Measurements from ENCODE around the gene MRGPRG. TPM values are rescaled to one million over a fixed set of nuclear protein-coding genes. Genes with fewer than 3 reads are reported as not detected.

Gene MRGPRG
- total and polyA plus RNA-seq, 4 donors = not detected

DNA sequence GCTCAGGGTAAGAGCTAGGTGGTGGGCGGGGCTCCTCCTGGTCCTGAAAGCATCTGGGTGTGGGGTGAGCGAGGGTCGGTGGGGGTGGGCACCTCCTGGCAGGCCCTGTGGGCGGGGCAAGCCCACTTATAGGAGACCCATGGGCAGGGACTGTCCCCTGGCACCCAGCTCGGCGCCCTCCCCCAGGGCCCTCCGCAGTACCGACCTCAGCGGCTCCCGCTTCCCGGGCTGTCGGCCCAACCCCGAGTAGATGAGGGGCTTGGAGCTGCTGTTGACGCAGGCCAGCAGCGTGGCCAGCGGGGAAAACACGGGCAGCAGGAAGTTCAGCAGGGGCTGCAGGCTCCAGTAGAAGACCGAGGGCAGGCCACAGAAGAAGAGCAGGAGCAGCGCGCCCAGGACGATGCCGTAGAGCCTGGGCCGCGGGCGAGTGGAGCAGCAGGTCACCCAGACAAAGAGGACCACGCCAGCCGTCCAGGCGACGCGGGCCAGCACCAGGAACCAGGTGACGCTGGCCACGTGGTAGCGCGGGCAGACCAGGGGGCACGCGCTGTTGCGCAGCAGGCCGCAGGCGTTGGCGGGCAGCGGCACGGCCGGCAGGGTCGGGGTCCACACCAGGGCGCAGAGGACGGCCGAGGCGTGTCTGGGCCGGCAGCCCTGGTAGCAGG is 663 bp downstream of the MRGPRG start:
- TF ChIP-seq, protein P1, sequence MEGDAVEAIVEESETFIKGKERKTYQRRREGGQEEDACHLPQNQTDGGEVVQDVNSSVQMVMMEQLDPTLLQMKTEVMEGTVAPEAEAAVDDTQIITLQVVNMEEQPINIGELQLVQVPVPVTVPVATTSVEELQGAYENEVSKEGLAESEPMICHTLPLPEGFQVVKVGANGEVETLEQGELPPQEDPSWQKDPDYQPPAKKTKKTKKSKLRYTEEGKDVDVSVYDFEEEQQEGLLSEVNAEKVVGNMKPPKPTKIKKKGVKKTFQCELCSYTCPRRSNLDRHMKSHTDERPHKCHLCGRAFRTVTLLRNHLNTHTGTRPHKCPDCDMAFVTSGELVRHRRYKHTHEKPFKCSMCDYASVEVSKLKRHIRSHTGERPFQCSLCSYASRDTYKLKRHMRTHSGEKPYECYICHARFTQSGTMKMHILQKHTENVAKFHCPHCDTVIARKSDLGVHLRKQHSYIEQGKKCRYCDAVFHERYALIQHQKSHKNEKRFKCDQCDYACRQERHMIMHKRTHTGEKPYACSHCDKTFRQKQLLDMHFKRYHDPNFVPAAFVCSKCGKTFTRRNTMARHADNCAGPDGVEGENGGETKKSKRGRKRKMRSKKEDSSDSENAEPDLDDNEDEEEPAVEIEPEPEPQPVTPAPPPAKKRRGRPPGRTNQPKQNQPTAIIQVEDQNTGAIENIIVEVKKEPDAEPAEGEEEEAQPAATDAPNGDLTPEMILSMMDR (IDR thresholded peaks at IDR 0.05; ENCODE audit: control extremely low read depth, extremely low read depth) = no peak
- H3K36me3 ChIP-seq (ENCODE audit: control insufficient read depth in 4 of 4, insufficient read depth in 4 of 4, low read length in 4 of 4) = no peaks in the 10 kb centered on the region
- ATAC-seq (ENCODE audit: insufficient read depth, low FRiP score) = no peak
- no peaks in the 10 kb centered on the region for H3K9me3 ChIP-seq (ENCODE audit: control insufficient read depth in 4 of 4, insufficient read depth in 3 of 4, low read length in 3 of 4)
- no peak overlapping the region for H3K9ac ChIP-seq (ENCODE audit: insufficient read depth in 1 of 2, low read length in 2 of 2)
- WGBS, 2 donors = 90 to 92% methylated on average over 49 of the region's 49 CpGs
- peak in 1 of 3 donors; percentile 4 for DNase-seq
- H3K4me1 ChIP-seq (ENCODE audit: control insufficient read depth in 5 of 5, insufficient read depth in 5 of 5, low read length in 5 of 5) = peaks cover 0 to 9% (median 3%) of the 10 kb centered on the region in 5 donors
- H3K27ac ChIP-seq (ENCODE audit: low read depth in 1 of 2, low read length in 1 of 2) = no peak overlapping the region
- H3K4me3 ChIP-seq = no peak overlapping the region
- peaks cover 0 to 20% (median 5%) of the 10 kb centered on the region in 3 donors for H3K27me3 ChIP-seq (ENCODE audit: control insufficient read depth in 3 of 3, insufficient read depth in 3 of 3, low read length in 2 of 3)

DNA sequence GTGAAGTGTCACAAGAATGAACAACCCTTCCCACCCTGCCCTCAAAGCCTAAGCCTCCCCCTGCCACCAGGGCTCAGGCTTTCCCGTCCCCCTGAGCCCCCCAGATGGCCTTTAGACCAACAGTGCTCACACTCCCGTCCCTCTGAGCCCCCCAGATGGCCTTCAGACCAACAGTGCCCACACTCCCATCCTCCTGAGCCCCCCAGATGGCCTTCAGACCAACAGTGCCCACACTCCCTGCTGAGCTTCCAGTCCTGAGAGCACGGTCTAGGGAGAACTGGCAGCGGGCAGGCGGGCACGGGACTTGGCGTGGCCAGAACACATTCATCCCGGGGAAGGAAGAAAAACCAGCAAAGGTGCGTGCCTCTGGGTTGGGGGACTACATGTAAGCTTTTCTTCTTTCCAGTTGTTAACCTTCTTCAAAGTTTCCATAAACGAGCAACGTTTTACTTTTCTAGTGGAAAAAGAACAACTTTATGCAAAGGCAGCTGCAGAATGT is 2.5 kb downstream of the MRGPRG start:
- ATAC-seq (ENCODE audit: insufficient read depth, low FRiP score) (no peak), DNase-seq (peak in 1 of 3 donors; percentile 10)
- WGBS, 2 donors = 76 to 79% methylated on average over 11 of the region's 11 CpGs
- Histone ChIP-seq H3K9ac (ENCODE audit: insufficient read depth in 1 of 2, low read length in 2 of 2) (no peak overlapping the region), H3K9me3 (ENCODE audit: control insufficient read depth in 4 of 4, insufficient read depth in 3 of 4, low read length in 3 of 4) (peaks cover 0 to 5% (median 0%) of the 10 kb centered on the region in 4 donors), H3K4me3 (no peak overlapping the region), H3K27ac (ENCODE audit: low read depth in 1 of 2, low read length in 1 of 2) (no peak overlapping the region), H3K36me3 (ENCODE audit: control insufficient read depth in 4 of 4, insufficient read depth in 4 of 4, low read length in 4 of 4) (no peaks in the 10 kb centered on the region), H3K27me3 (ENCODE audit: control insufficient read depth in 3 of 3, insufficient read depth in 3 of 3, low read length in 2 of 3) (peaks cover 0 to 16% (median 1%) of the 10 kb centered on the region in 3 donors), H3K4me1 (ENCODE audit: control insufficient read depth in 5 of 5, insufficient read depth in 5 of 5, low read length in 5 of 5) (peaks cover 0 to 4% (median 3%) of the 10 kb centered on the region in 5 donors)
- TF ChIP-seq, protein P1 (IDR thresholded peaks at IDR 0.05; ENCODE audit: control extremely low read depth, extremely low read depth) = no peak

DNA sequence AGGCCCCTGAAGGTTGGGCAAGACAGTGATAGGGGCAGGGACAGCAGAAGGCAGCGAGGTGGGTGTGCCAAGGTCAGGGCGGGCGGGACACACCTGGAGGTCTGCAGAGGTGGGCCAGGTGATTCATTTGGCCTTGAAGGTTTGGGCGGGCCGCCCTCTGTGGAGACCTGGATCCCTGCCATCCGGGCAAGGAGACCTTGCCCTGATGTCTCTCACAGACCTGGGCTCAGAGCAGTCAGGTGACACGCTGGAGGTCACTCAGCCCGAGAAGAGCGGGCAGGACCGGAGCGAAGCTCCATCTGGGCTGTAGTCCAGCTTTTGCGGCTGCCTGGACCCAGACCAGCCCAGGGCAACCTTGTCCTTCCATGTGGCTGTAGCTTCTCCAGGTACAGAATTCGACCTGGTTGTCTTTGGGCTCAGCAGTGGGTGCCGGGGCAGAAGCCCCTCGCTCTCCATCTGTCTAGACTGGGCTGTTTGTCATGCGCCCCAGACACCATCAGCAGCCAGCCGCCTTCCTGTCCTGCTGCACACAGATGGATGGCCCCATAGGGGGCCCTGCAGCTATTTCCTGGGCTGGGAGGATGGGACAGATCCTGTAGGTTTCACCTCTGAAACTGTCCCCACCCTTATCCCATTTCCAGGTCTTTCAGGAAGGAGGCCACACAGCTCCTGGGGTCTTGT is 3.1 kb downstream of the MRGPRG start:
- Histone ChIP-seq H3K4me1 (ENCODE audit: control insufficient read depth in 5 of 5, insufficient read depth in 5 of 5, low read length in 5 of 5) (no peaks in the 10 kb centered on the region), H3K4me3 (no peak overlapping the region), H3K36me3 (ENCODE audit: control insufficient read depth in 4 of 4, insufficient read depth in 4 of 4, low read length in 4 of 4) (no peaks in the 10 kb centered on the region), H3K27me3 (ENCODE audit: control insufficient read depth in 3 of 3, insufficient read depth in 3 of 3, low read length in 2 of 3) (peaks cover 0 to 16% (median 0%) of the 10 kb centered on the region in 3 donors), H3K9ac (ENCODE audit: insufficient read depth in 1 of 2, low read length in 2 of 2) (no peak overlapping the region), H3K9me3 (ENCODE audit: control insufficient read depth in 4 of 4, insufficient read depth in 3 of 4, low read length in 3 of 4) (peaks cover 0 to 6% (median 0%) of the 10 kb centered on the region in 4 donors), H3K27ac (ENCODE audit: low read depth in 1 of 2, low read length in 1 of 2) (no peak overlapping the region)
- TF ChIP-seq, protein P1 (IDR thresholded peaks at IDR 0.05; ENCODE audit: control extremely low read depth, extremely low read depth) = no peak
- WGBS, 2 donors = 76 to 79% methylated on average over 17 of the region's 17 CpGs
- peak in 1 of 3 donors; percentile 7 for DNase-seq
- ATAC-seq (ENCODE audit: insufficient read depth, low FRiP score) = no peak
